ENCODE data around the gene ATAT1. TPM values are rescaled to one million over a fixed set of nuclear protein-coding genes. Genes with fewer than 3 reads are reported as not detected.

Gene ATAT1
- total RNA-seq, 4 donors from 2014 or later, result 8.2 to 25.2 (median 15.1) TPM

DNA sequence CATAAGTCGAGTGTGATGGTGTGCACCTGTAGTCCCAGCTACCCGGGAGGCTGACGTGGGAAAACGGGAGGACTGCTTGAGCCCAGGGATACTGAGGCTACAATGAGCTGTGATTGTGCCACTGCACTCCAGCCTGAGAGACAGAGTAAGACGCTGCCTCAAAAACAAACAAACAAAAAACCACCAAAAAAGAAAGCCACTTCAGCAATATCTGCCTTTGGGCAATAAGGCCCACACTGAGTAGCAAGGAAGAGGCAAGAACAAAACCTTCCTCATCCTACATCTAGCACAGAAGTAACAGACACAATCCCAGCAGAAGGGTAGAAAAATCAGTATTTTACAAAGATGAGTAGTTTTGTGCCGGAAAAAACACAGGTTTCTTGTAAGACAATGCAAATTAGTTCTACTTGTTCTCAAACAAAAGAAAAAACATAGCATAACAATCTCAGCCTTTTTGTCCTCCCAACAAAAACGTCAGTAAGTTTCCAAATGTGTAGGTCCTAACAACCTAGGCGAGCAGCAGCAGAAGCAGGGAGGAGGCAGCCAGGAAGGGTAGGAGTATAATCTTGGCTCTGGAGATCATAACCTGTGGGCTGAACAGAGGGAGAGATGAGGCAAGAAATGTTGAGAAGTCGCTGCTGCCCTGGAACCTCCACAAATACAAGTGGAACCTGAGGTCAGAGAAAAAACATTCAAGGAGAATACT is 15.4 kb upstream of the ATAT1 start:
- H3K4me3 ChIP-seq, result no peak overlapping the region
- H3K4me1 ChIP-seq, result peaks cover 0 to 33% (median 5%) of the 10 kb centered on the region in 4 donors
- DNase-seq, result no peak
- no peak overlapping the region for H3K27ac ChIP-seq
- peaks cover 2 to 43% (median 2%) of the 10 kb centered on the region in 3 donors for H3K36me3 ChIP-seq
- H3K9me3 ChIP-seq, result no peaks in the 10 kb centered on the region
- H3K27me3 ChIP-seq, result no peaks in the 10 kb centered on the region
- TF ChIP-seq, protein P1, sequence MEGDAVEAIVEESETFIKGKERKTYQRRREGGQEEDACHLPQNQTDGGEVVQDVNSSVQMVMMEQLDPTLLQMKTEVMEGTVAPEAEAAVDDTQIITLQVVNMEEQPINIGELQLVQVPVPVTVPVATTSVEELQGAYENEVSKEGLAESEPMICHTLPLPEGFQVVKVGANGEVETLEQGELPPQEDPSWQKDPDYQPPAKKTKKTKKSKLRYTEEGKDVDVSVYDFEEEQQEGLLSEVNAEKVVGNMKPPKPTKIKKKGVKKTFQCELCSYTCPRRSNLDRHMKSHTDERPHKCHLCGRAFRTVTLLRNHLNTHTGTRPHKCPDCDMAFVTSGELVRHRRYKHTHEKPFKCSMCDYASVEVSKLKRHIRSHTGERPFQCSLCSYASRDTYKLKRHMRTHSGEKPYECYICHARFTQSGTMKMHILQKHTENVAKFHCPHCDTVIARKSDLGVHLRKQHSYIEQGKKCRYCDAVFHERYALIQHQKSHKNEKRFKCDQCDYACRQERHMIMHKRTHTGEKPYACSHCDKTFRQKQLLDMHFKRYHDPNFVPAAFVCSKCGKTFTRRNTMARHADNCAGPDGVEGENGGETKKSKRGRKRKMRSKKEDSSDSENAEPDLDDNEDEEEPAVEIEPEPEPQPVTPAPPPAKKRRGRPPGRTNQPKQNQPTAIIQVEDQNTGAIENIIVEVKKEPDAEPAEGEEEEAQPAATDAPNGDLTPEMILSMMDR (IDR thresholded peaks at IDR 0.05), result no peak
- TF ChIP-seq POLR2A (IDR thresholded peaks at IDR 0.05), result no peak

DNA sequence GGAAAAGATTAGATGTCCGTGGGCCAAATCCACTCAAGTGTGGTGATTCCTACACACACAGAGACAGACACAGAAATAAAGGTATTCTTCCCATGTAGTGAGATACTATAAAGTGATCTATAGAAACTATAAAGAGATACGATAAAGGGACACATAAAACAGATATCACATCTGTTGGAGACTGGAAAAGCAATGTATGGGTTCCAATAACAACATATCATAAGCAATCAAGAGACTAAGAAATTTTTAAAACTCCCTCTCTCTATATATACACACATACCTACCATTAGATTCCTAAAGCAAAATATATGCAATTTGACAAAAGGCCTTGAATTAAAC is 14.8 kb upstream of the ATAT1 start:
- peaks cover 2 to 43% (median 2%) of the 10 kb centered on the region in 3 donors for H3K36me3 ChIP-seq
- no peak for TF ChIP-seq POLR2A (IDR thresholded peaks at IDR 0.05)
- TF ChIP-seq, protein P1 (IDR thresholded peaks at IDR 0.05), result no peak
- no peak for DNase-seq
- no peaks in the 10 kb centered on the region for H3K9me3 ChIP-seq
- no peaks in the 10 kb centered on the region for H3K27me3 ChIP-seq
- H3K27ac ChIP-seq, result no peak overlapping the region
- no peak overlapping the region for H3K4me3 ChIP-seq
- peaks cover 0 to 33% (median 5%) of the 10 kb centered on the region in 4 donors for H3K4me1 ChIP-seq

DNA sequence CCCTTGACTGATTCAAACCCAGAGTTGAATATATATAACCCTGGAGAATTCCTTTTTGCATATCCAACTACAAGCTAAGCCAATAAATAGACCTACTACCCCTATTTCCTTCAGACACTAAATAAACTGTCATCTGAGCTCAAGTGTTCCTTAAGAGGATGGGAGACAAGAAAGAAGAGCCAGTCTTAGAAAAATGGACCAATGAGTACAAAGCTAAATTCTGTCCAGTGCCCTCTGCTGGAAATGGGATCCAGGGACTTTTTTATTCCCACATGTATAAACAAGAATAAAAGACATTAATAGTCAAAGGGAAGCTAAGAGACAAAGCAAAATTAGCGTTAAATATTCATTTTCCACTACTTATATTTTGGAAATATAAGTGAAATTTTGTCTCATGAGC is 14.5 kb upstream of the ATAT1 start:
- Histone ChIP-seq H3K9me3 (no peaks in the 10 kb centered on the region), H3K4me3 (no peak overlapping the region), H3K36me3 (peaks cover under 1 to 40% (median 2%) of the 10 kb centered on the region in 3 donors), H3K27ac (peak overlapping the region in 1 of 4 donors; percentile 23), H3K4me1 (peaks cover 0 to 33% (median 5%) of the 10 kb centered on the region in 4 donors), H3K27me3 (no peaks in the 10 kb centered on the region)
- no peak for DNase-seq
- TF ChIP-seq POLR2A (IDR thresholded peaks at IDR 0.05), result no peak
- TF ChIP-seq, protein P1 (IDR thresholded peaks at IDR 0.05), result peak in 3 of 6 experiments; percentile 8 to 21 (median 20)

DNA sequence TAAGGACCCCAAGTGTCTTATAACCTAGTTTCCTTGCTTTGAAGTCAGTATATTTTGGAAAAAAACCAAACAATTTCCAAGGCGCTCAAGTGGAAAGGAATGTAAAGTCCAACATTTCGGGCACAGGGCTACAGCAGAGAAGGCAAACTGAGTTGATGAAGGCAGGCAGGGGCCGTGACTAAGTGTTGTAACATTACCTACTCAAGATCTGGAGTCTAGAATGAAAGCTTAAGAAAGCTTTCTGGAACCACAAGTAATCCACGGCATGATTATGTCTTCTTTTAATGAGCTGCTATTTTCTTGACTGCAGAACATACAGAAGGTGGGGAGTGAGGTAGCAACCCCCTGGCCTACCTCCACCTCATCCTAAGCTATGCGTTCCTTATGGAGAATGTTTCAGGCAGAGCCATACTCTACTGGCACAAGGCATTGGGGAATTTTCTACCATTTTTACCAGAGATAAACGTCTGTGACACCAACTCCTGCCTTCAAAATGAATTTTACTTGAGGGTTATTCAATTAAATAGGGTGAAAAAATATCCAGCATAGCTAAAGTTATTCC is 13.9 kb upstream of the ATAT1 start:
- DNase-seq, result no peak
- H3K4me1 ChIP-seq, result peaks cover 0 to 33% (median 5%) of the 10 kb centered on the region in 4 donors
- TF ChIP-seq, protein P1 (IDR thresholded peaks at IDR 0.05), result no peak
- peak in 1 of 2 donors; percentile 5 for TF ChIP-seq POLR2A (IDR thresholded peaks at IDR 0.05)

DNA sequence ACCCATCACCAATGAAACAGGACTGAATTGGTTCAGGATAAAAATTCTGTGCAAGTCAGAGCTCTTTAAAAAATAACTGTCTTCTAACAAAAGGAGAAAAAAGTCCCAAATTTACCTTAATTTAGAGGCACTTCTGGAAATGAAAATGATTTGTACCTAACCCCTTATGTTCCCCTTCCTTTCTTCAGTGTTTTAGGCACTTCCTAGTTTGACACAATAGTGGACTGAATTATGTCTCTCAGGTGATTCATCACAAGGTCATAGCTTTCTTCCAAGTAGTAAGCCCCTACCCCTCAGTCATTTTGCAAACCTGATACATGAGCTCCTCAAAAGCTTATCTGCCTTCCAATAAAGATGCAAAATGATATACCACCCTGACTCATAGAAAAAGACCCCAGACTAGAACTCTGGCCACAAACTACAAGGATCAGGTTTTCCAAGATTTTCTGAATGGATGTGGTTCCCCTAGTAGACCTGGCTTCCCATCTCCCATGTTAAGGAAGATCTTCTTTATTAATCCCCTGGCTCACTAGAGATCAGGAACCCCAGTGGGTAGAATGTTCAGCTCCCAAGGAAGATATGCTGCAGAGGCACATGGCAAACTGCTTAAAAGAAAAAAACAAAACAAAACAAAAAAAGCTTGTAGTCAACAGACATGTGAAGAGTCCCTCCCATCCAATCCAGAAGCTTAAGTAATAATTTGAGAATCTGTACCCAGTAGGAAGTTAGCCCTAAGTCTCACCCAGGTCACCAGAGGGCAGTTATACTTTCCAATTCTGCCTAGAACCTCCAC is 13.2 kb upstream of the ATAT1 start:
- no peaks in the 10 kb centered on the region for H3K9me3 ChIP-seq
- TF ChIP-seq POLR2A (IDR thresholded peaks at IDR 0.05), result no peak
- TF ChIP-seq, protein P1 (IDR thresholded peaks at IDR 0.05), result no peak
- no peaks in the 10 kb centered on the region for H3K27me3 ChIP-seq
- peak overlapping the region in 1 of 4 donors; percentile 86 for H3K4me3 ChIP-seq
- peak overlapping the region in 3 of 4 donors; percentile 23 to 97 (median 87) for H3K27ac ChIP-seq
- H3K36me3 ChIP-seq, result peaks cover 0 to 28% (median 2%) of the 10 kb centered on the region in 3 donors
- DNase-seq, result no peak
- peaks cover 0 to 35% (median 6%) of the 10 kb centered on the region in 4 donors for H3K4me1 ChIP-seq

More for the DNA sequence above, 13.9 kb upstream of the ATAT1 start:
- no peaks in the 10 kb centered on the region for H3K9me3 ChIP-seq
- H3K27me3 ChIP-seq, result no peaks in the 10 kb centered on the region
- peak overlapping the region in 3 of 4 donors; percentile 23 to 87 (median 23) for H3K27ac ChIP-seq
- no peak overlapping the region for H3K4me3 ChIP-seq
- peaks cover 0 to 35% (median 2%) of the 10 kb centered on the region in 3 donors for H3K36me3 ChIP-seq
